Muscle layer of colon (tissue), 2 donors: ENCODE data around the gene TUBB2A.
"Not testable (repeated sequence)": the region's sequence is repeated elsewhere in the genome, so short reads cannot be mapped to it uniquely, and the experiment has no call there.

ENCODE experiments used
- H3K27ac ChIP-seq: one replicate; pipeline ENCODE4 v1.7.0; 2013; ENCODE audit warnings: low read depth, mild to moderate bottlenecking, low read length, moderate library complexity
- H3K27me3 ChIP-seq, 2 donors: one replicate each; pipeline ENCODE4 v1.7.0; 2013; ENCODE audit warnings: low read length in 2 of 2, mild to moderate bottlenecking in 2 of 2; ENCODE audit not compliant: insufficient read depth in 2 of 2, control insufficient read depth in 1 of 2
- H3K36me3 ChIP-seq: one replicate; pipeline ENCODE4 v1.7.0; 2013; ENCODE audit warnings: mild to moderate bottlenecking, low read length; ENCODE audit not compliant: insufficient read depth
- H3K4me1 ChIP-seq: one replicate; pipeline ENCODE4 v1.7.0; 2013; ENCODE audit warnings: mild to moderate bottlenecking, low read length; ENCODE audit not compliant: insufficient read depth
- H3K4me3 ChIP-seq, 2 donors: one replicate each; pipeline ENCODE4 v1.7.0; 2013; ENCODE audit warnings: low read length in 2 of 2, low read depth in 1 of 2, mild to moderate bottlenecking in 1 of 2, moderate library complexity in 1 of 2
- H3K9ac ChIP-seq: one replicate; pipeline ENCODE4 v1.7.0; 2013; ENCODE audit warnings: low read length
- H3K9me3 ChIP-seq: one replicate; pipeline ENCODE4 v1.7.0; 2013; ENCODE audit warnings: mild to moderate bottlenecking, low read length
- donor health status: abdominal sarcoma.
- donor health status: Adenocarcinoma of cecum.

TUBB2A gene

GRCh38 chr6:3157131-3157933, at the start of gene TUBB2A:
Gene TUBB2A (minus strand): TSS chr6:3157544. CDS start chr6:3157463, 81 bp downstream.
- Histone ChIP-seq H3K36me3 (peaks cover 18% of the 10 kb centered on the region), H3K27me3 (no peaks in the 10 kb centered on the region), H3K27ac (peak within 1 kb of the TSS; percentile 100), H3K4me1 (peaks cover 11% of the 10 kb centered on the region), H3K9ac (peak within 1 kb of the TSS; percentile 80), H3K9me3 (no peaks in the 10 kb centered on the region), H3K4me3 (peak within 1 kb of the TSS; percentile 88 to 99)

GRCh38 chr6:3206339-3207015, 49.1 kb upstream of the TUBB2A start:
- H3K9ac ChIP-seq = no peak overlapping the region
- H3K9me3 ChIP-seq = no peaks in the 10 kb centered on the region
- H3K27ac ChIP-seq = no peak overlapping the region

DNA sequence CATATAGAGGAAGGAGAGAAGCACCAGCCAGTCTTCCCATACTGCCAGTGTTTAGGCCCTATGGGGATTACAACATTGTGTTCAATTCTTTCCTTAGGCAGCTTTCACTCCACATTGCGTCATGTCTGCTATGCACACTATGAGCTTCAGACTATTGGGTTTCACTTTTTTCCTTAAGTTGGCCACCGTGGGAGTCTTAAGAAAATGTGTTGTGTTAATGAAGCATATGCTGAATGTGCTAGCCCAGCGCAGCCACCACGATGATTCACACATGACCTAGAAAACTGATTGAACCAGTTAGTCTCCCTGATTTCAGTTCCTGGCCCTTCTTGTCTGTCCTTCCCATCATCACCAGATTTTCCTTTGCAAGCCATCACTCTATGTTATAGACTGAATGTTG, 48.6 kb upstream of the TUBB2A start:
- no peak overlapping the region for H3K9ac ChIP-seq
- H3K4me1 ChIP-seq = peaks cover under 1% of the 10 kb centered on the region
- H3K36me3 ChIP-seq = no peaks in the 10 kb centered on the region
- H3K9me3 ChIP-seq = no peaks in the 10 kb centered on the region
- no peaks in the 10 kb centered on the region for H3K27me3 ChIP-seq
- H3K4me3 ChIP-seq = no peak overlapping the region
- H3K27ac ChIP-seq = no peak overlapping the region

More at GRCh38 chr6:3206339-3207015, 49.1 kb upstream of the TUBB2A start:
- Histone ChIP-seq H3K4me3 (no peak overlapping the region), H3K4me1 (peaks cover 6% of the 10 kb centered on the region), H3K36me3 (no peaks in the 10 kb centered on the region), H3K27me3 (no peaks in the 10 kb centered on the region)

DNA sequence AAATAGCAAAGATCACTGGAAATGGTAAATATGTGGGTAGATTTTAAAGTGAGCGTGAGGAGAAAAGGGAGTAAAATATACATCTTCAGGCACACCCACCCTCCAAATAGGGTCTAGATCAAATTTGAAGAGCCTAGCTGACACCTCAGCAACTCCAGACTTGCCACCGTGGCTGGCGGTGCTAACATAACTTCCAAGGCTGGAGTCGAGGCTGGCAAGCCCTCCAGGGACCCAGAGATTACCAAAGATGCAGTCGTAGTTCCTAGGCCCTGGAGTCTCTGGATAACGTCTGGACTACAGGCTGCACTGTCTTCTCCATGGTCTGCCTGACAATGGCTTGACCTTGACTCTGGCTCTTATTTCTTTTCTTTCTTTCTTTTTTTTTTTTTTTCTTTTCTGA, 47.6 kb upstream of the TUBB2A start:
- no peaks in the 10 kb centered on the region for H3K4me1 ChIP-seq
- no peak overlapping the region for H3K4me3 ChIP-seq
- no peaks in the 10 kb centered on the region for H3K9me3 ChIP-seq
- no peaks in the 10 kb centered on the region for H3K27me3 ChIP-seq
- no peak overlapping the region for H3K27ac ChIP-seq
- H3K36me3 ChIP-seq = no peaks in the 10 kb centered on the region
- no peak overlapping the region for H3K9ac ChIP-seq

DNA sequence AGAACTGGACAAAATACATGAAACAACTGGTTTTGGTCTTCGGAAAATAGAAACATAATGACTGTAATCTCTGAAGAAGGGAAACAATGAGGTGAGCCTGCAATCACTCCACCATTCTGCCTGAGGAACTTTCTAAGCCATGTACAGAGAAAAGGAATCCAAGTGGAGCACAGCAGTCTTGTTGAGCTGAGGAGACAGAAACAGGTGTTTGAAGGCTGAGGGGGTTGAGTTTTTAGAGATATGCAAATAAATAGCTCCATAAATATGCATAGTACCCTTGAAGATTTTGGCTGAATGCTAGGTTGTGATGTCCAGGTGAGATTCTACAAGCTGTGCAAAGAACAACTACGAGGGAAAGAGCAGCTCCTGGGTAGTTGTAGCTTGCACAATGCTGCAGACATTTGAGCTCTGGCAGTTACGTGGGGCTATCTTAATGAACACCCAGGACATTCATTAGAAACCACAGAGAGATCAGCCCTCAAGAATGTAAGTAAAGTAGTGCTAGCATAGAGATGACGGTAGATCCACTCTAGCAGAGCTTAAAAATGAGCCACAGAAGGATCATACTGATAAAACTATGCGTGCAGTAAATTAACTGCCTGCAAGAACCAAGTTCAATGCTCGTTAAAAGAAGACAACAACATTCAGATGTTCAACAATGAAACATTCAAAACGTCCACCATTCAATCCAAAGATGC, 45.8 kb upstream of the TUBB2A start:
- H3K36me3 ChIP-seq = no peaks in the 10 kb centered on the region
- H3K9ac ChIP-seq = no peak overlapping the region
- H3K4me1 ChIP-seq = no peaks in the 10 kb centered on the region
- no peaks in the 10 kb centered on the region for H3K9me3 ChIP-seq
- no peak overlapping the region for H3K27ac ChIP-seq
- no peak overlapping the region for H3K4me3 ChIP-seq
- H3K27me3 ChIP-seq = no peaks in the 10 kb centered on the region

DNA sequence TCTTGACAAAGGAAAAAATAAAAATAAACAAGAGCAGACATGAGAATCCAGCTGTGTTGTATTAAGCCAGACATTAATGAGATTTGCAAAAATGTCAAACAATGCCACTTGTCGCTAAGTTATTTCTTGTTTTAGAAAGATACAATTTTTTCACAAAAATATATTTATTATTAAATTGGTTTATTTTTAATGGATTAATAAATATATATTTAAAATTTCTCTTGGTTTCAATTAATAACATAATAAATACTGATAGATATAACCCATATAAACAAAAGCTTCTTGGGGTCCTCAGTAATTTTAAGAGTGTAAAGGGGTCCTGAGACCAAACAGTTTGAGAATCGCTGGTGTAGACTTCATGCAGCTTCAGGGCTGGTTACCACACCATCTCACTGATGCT, 44.0 kb upstream of the TUBB2A start:
- Histone ChIP-seq H3K27ac (no peak overlapping the region), H3K36me3 (no peaks in the 10 kb centered on the region), H3K9me3 (no peaks in the 10 kb centered on the region), H3K4me1 (no peaks in the 10 kb centered on the region), H3K9ac (no peak overlapping the region), H3K4me3 (no peak overlapping the region), H3K27me3 (no peaks in the 10 kb centered on the region)

DNA sequence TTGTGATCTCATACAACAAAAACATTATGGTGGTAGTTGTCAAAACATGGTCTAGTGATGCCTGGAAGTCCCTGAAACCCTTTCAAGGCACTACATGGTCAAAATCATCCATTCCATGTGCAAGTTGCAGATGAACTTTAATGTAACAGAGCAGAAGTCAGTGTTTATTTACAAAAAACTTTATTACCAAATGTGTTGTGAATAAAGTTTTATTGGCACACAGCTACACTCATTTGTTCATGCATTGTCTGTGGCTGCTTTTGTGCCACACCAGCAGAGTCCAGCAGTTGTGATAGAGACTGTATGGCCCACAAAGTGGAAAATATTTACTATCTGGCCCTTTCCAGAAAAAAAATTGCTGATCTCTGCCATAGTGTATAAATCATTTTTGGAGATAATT, 43.3 kb upstream of the TUBB2A start:
- H3K9me3 ChIP-seq = no peaks in the 10 kb centered on the region
- H3K27me3 ChIP-seq = no peaks in the 10 kb centered on the region
- no peaks in the 10 kb centered on the region for H3K4me1 ChIP-seq
- H3K27ac ChIP-seq = no peak overlapping the region
- no peak overlapping the region for H3K4me3 ChIP-seq
- no peaks in the 10 kb centered on the region for H3K36me3 ChIP-seq
- no peak overlapping the region for H3K9ac ChIP-seq

DNA sequence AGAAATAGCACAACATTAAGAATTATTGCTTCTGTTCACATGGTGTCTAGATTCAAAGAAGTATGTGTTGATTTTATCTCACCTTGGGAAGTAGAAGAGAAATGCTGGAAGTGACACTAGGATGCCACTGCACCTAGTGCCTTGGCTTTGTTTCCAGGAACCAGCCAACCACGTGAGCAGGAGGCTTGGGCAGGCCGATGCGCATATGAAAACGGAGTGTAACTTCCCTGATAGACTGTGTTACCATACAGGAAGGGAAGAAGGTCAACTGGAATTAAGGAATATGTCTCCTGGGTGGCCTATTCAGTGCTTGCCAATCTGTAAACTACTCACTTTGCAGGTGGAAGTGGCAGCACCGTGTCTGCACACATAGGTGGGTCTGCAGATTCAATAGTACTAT, 42.0 kb upstream of the TUBB2A start:
- H3K9ac ChIP-seq = no peak overlapping the region
- peaks cover 5% of the 10 kb centered on the region for H3K4me1 ChIP-seq
- H3K27me3 ChIP-seq = no peaks in the 10 kb centered on the region
- no peak overlapping the region for H3K27ac ChIP-seq
- no peaks in the 10 kb centered on the region for H3K9me3 ChIP-seq
- no peak overlapping the region for H3K4me3 ChIP-seq
- H3K36me3 ChIP-seq = no peaks in the 10 kb centered on the region

- not testable (repeated sequence) for H3K4me3 ChIP-seq, H3K4me1 ChIP-seq, H3K9ac ChIP-seq, H3K27ac ChIP-seq, H3K27me3 ChIP-seq, H3K36me3 ChIP-seq, H3K9me3 ChIP-seq
These were observed 40.4 kb upstream of the TUBB2A start for GRCh38 chr6:3197734-3198133.

- Histone ChIP-seq H3K4me1 (peaks cover 5% of the 10 kb centered on the region), H3K9ac (no peak overlapping the region), H3K4me3 (no peak overlapping the region), H3K27ac (no peak overlapping the region), H3K27me3 (no peaks in the 10 kb centered on the region), H3K36me3 (no peaks in the 10 kb centered on the region), H3K9me3 (no peaks in the 10 kb centered on the region)
These were observed 39.4 kb upstream of the TUBB2A start for GRCh38 chr6:3196770-3197169.

DNA sequence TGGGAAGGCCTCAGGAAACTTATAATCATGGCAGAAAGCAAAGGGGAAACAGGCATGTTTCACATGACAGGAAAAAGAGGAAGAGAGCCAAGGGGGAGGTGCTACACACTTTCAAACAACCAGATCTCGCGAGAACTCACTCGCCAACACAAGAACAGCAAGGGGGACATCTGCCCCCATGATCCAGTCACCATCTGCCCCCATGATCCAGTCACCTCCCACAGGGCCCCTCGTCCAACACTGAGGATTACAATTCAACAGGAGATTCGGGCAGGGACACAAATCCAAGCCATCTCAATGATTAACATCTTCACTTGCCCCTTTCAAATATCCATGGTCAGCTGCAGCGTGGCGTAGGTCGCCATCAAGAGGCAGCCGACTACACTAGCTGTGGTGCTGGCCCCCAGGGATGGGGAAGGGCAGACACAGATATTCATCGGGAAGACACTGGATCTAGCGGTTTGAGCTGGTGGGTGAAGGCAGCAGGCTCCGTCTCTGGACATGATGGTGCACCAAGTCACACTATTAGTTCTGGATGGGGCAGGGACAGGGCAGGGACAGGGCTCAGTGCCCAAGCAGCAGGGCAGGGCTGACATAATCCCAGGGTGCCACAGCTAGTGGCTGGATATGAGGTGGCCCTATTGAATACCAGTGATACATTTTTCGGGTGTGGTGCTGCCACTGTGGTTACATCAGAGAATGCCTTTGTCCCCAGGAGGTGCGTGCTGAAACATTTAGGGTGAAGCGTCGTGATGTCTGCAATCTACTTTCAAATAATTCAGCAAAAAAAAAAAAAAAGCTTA, 38.6 kb upstream of the TUBB2A start:
- Histone ChIP-seq H3K4me3 (no peak overlapping the region), H3K36me3 (no peaks in the 10 kb centered on the region), H3K27ac (no peak overlapping the region), H3K4me1 (peaks cover 5% of the 10 kb centered on the region), H3K27me3 (no peaks in the 10 kb centered on the region), H3K9ac (no peak overlapping the region), H3K9me3 (no peaks in the 10 kb centered on the region)
